B cell (primary cell): ENCODE data around the gene CTSD. TPM values are rescaled to one million over a fixed set of nuclear protein-coding genes. Genes with fewer than 3 reads are reported as not detected.

Experiments used
- ATAC-seq: fragments of 200-7000 bp; cut with Tn5 transposase; one replicate; pipeline ENCODE4 v1.10.0; 2021; ENCODE audit warnings: low read depth, mild to moderate bottlenecking, moderate number of reproducible peaks, moderate library complexity
- CTCF ChIA-PET: fragments of 350-600 bp; sonication (Branson Sonifier 250); formaldehyde crosslinking; loops from one replicate; lab custom pipeline; 2021; ENCODE audit warnings: antibody characterized with exemption, inconsistent platforms; lab: Charles Lee
- POLR2A ChIA-PET: fragments of 350-600 bp; sonication (Branson Sonifier 250); formaldehyde crosslinking; loops from one replicate; lab custom pipeline; 2021; ENCODE audit warnings: antibody characterized with exemption; lab: Charles Lee
- DNase-seq: peaks from one replicate; pipeline ENCODE4 v3.0.0; 2013
- H2AFZ ChIP-seq: 2 replicates; pipeline ENCODE4 v1.6.1; 2012; ENCODE audit warnings: mild to moderate bottlenecking, low read depth, low read length; ENCODE audit not compliant: insufficient read depth, poor library complexity, severe bottlenecking
- H3K27ac ChIP-seq, 2 donors: 1 replicate in 1 of 2; 2 replicates in 1 of 2; pipeline ENCODE4 v1.5.1; 2012 to 2013; ENCODE audit warnings: low read length in 2 of 2, mild to moderate bottlenecking in 2 of 2, moderate library complexity in 1 of 2
- H3K27me3 ChIP-seq, 4 experiments: fragments of 200-600 bp in 1 of 4; sonication (generic) in 1 of 4; replicated peaks in 1 of 4; 1 replicate in 2 of 4; 2 replicates in 2 of 4; pipeline versions ENCODE4 v1.6.1 to v1.7.0; 2013 to 2016; ENCODE audit warnings: low read length in 3 of 4, mild to moderate bottlenecking in 2 of 4, mixed read lengths in 1 of 4, moderate library complexity in 1 of 4; ENCODE audit not compliant: insufficient read depth in 4 of 4, control insufficient read depth in 3 of 4; ENCODE audit errors: control extremely low read depth in 1 of 4
- H3K36me3 ChIP-seq, 2 experiments: replicated peaks in 1 of 2; 1 replicate in 1 of 2; 2 replicates in 1 of 2; pipeline versions ENCODE4 v1.6.1 to v1.7.1; 2013; ENCODE audit warnings: low read length in 1 of 2; ENCODE audit not compliant: insufficient read depth in 2 of 2, control insufficient read depth in 1 of 2; ENCODE audit errors: control extremely low read depth in 1 of 2, extremely low read depth in 1 of 2
- H3K4me1 ChIP-seq, 2 donors: fragments of 200-600 bp in 1 of 2; sonication (generic) in 1 of 2; 1 replicate in 1 of 2; 2 replicates in 1 of 2; pipeline versions ENCODE4 v1.5.1 to v1.6.1; 2013 to 2017; ENCODE audit warnings: low read length in 2 of 2; ENCODE audit not compliant: control insufficient read depth in 2 of 2, insufficient read depth in 2 of 2
- H3K4me2 ChIP-seq: replicated peaks from 2 replicates; pipeline ENCODE3; 2012; ENCODE audit warnings: mild to moderate bottlenecking, low read depth, low read length; ENCODE audit not compliant: poor library complexity, severe bottlenecking
- H3K4me3 ChIP-seq, 5 experiments: fragments of 200-600 bp in 1 of 5; sonication (generic) in 1 of 5; 1 replicate in 3 of 5; 2 replicates in 2 of 5; pipeline versions ENCODE4 v1.5.1 to v1.7.0; 2011 to 2016; ENCODE audit warnings: low read length in 4 of 5, mild to moderate bottlenecking in 4 of 5, low read depth in 2 of 5, control low read depth in 1 of 5, moderate library complexity in 1 of 5; ENCODE audit not compliant: insufficient read depth in 1 of 5; ENCODE audit errors: control extremely low read depth in 1 of 5, extremely low read depth in 1 of 5
- H3K79me2 ChIP-seq: fragments of 200-600 bp; sonication (generic); one replicate; pipeline ENCODE4 v1.6.0; 2016; ENCODE audit warnings: low read length; ENCODE audit not compliant: control insufficient read depth, insufficient read depth
- H3K9ac ChIP-seq: fragments of 200-600 bp; sonication (generic); 2 replicates; pipeline ENCODE4 v1.6.1; 2017; ENCODE audit warnings: mild to moderate bottlenecking, low read length, moderate library complexity
- H3K9me3 ChIP-seq, 3 donors: one replicate each; pipeline versions ENCODE4 v1.6.1 to v1.7.1; 2013; ENCODE audit warnings: low read length in 2 of 3; ENCODE audit not compliant: control insufficient read depth in 2 of 3, insufficient read depth in 1 of 3; ENCODE audit errors: control extremely low read depth in 1 of 3
- H4K20me1 ChIP-seq: 2 replicates; pipeline ENCODE4 v1.6.0; 2012; ENCODE audit warnings: mild to moderate bottlenecking, low read length; ENCODE audit not compliant: insufficient read depth, control insufficient read depth, poor library complexity, severe bottlenecking
- H3K27ac Mint-ChIP-seq: one replicate; pipeline ENCODE4 v1.8.0; 2021; ENCODE audit warnings: mixed read lengths
- H3K27me3 Mint-ChIP-seq: one replicate; pipeline ENCODE4 v1.8.0; 2021; ENCODE audit warnings: mixed read lengths
- H3K4me1 Mint-ChIP-seq: one replicate; pipeline ENCODE4 v1.8.0; 2021; ENCODE audit warnings: mixed read lengths
- H3K4me3 Mint-ChIP-seq: one replicate; pipeline ENCODE4 v1.8.0; 2021; ENCODE audit warnings: mixed read lengths
- H3K9me3 Mint-ChIP-seq: one replicate; pipeline ENCODE4 v1.8.0; 2022; ENCODE audit warnings: mixed read lengths; ENCODE audit not compliant: insufficient read depth
- EZH2 ChIP-seq: IDR thresholded peaks from 2 replicates; pipeline ENCODE4 v1.6.1; 2012; ENCODE audit warnings: borderline replicate concordance, low read depth, mild to moderate bottlenecking, moderate library complexity, low read length; ENCODE audit not compliant: insufficient read depth, poor library complexity, severe bottlenecking
- WGBS: methylation state at CpG from one replicate; pipeline ENCODE4 v1.1.5; 2013; ENCODE audit warnings: missing lambda C conversion rate; ENCODE audit not compliant: insufficient coverage; 5-methylcytosine and 5-hydroxymethylcytosine counted together
- intact Hi-C: fragments of 100-400 bp; cut with micrococcal nuclease; formaldehyde crosslinking; loops from one replicate; pipeline ENCODE4 v1.10.0; 2022
- polyA plus RNA-seq: library from polyadenylated mRNA; depleted of rRNA; stranded (reverse); fragments of >200 nt; gene quantifications from 2 replicates; pipeline ENCODE4 v1.2.3, GENCODE V29; 2012
- total RNA-seq, 2 donors: library from RNA; stranded (reverse); fragments of 120-200 nt in 1 of 2; gene quantifications; 1 replicate in 1 of 2; 2 replicates in 1 of 2; pipeline versions ENCODE4 v1.2.3 to v1.2.4, GENCODE V29; 2013 to 2022
- TF ChIP-seq, protein P1 (sequence below): fragments of 200-600 bp; IDR thresholded peaks from one replicate; pipeline ENCODE4 v1.8.0; 2022; ENCODE audit warnings: antibody characterized with exemption, mild to moderate bottlenecking

CTSD gene
- total and polyA plus RNA-seq, 2 donors (not counting 1 experiment from before 2014, with no cell fraction given): 42.2 to 83.5 TPM

- 3% methylated on average over 81 of the region's 84 CpGs for WGBS
- ATAC-seq (no peak), DNase-seq (no peak)
- H3K9ac ChIP-seq: no peak overlapping the region
- H3K9me3 ChIP-seq: peaks cover 0 to 12% (median 0%) of the 10 kb centered on the region in 3 donors
- H3K4me3 ChIP-seq: no peak overlapping the region
- ChIA-PET POLR2A (no interaction called here), CTCF (no interaction called here)
- peaks cover 8% of the 10 kb centered on the region for H3K9me3 Mint-ChIP-seq
- peaks cover 12% of the 10 kb centered on the region for H3K27me3 Mint-ChIP-seq
- peak overlapping the region; percentile 12 for H3K4me2 ChIP-seq
- peak; percentile 61 for TF ChIP-seq EZH2
- TF ChIP-seq, protein P1, sequence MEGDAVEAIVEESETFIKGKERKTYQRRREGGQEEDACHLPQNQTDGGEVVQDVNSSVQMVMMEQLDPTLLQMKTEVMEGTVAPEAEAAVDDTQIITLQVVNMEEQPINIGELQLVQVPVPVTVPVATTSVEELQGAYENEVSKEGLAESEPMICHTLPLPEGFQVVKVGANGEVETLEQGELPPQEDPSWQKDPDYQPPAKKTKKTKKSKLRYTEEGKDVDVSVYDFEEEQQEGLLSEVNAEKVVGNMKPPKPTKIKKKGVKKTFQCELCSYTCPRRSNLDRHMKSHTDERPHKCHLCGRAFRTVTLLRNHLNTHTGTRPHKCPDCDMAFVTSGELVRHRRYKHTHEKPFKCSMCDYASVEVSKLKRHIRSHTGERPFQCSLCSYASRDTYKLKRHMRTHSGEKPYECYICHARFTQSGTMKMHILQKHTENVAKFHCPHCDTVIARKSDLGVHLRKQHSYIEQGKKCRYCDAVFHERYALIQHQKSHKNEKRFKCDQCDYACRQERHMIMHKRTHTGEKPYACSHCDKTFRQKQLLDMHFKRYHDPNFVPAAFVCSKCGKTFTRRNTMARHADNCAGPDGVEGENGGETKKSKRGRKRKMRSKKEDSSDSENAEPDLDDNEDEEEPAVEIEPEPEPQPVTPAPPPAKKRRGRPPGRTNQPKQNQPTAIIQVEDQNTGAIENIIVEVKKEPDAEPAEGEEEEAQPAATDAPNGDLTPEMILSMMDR: no peak
- H4K20me1 ChIP-seq: no peaks in the 10 kb centered on the region
- peaks cover 0 to 6% of the 10 kb centered on the region in 2 donors for H3K4me1 ChIP-seq
- no peak overlapping the region for H3K27ac Mint-ChIP-seq
- H3K27me3 ChIP-seq: peaks cover 0 to 17% (median 2%) of the 10 kb centered on the region in 4 experiments
- H3K36me3 ChIP-seq: peaks cover 0 to 6% of the 10 kb centered on the region in 2 experiments
- H3K4me1 Mint-ChIP-seq: peaks cover 9% of the 10 kb centered on the region
- no peak overlapping the region for H2AFZ ChIP-seq
- peak overlapping the region; percentile 49 for H3K4me3 Mint-ChIP-seq
- H3K79me2 ChIP-seq: no peaks in the 10 kb centered on the region
- intact Hi-C loops: no loop called here
- no peak overlapping the region for H3K27ac ChIP-seq
These were observed 14.9 kb downstream of the CTSD start for GRCh38 chr11:1748636-1749394.
